K562 (cell line): ENCODE measurements around the gene CZIB. TPM values are rescaled to one million over a fixed set of nuclear protein-coding genes. Genes with fewer than 3 reads are reported as not detected.

Experiments
- ATF1 ChIP-seq, 2 experiments: fragments of 450-650 bp in 1 of 2; IDR thresholded peaks; 2 replicates each; pipeline ENCODE4 v1.6.1; 2016; ENCODE audit warnings: missing compliant biosample characterization in 1 of 2, missing genetic modification characterization in 1 of 2
- DACH1 ChIP-seq: fragments of 450-650 bp; IDR thresholded peaks from 2 replicates; pipeline ENCODE4 v1.6.1; 2018; ENCODE audit not compliant: partially characterized antibody
- HOXB6 ChIP-seq: fragments of 250-450 bp; sonication (Bioruptor Pico); IDR thresholded peaks from 2 replicates; pipeline ENCODE4 v1.5.1; 2022; ENCODE audit warnings: mild to moderate bottlenecking, borderline replicate concordance
- IFI16 ChIP-seq: fragments of 250-450 bp; sonication (Bioruptor Pico); IDR thresholded peaks from 2 replicates; pipeline ENCODE4 v2.1.2; 2022; ENCODE audit warnings: mild to moderate bottlenecking, inconsistent platforms
- JUND ChIP-seq, 2 experiments: IDR thresholded peaks; 2 replicates in 1 of 2; 3 replicates in 1 of 2; pipeline ENCODE4 v1.6.1; 2011; ENCODE audit warnings: borderline replicate concordance in 2 of 2, low read depth in 2 of 2, low read length in 2 of 2, improper control_type of control experiment in 1 of 2, missing biosample characterization in 1 of 2, missing genetic modification characterization in 1 of 2, missing genetic modification reagents in 1 of 2
- KDM5B ChIP-seq: fragments of 200-600 bp; sonication (generic); IDR thresholded peaks from 2 replicates; pipeline ENCODE4 v1.6.1; 2012; ENCODE audit warnings: low read depth, mild to moderate bottlenecking, moderate library complexity, low read length, control low read depth, inconsistent platforms; ENCODE audit not compliant: insufficient replicate concordance
- LARP7 ChIP-seq: fragments of 450-650 bp; IDR thresholded peaks from 2 replicates; pipeline ENCODE4 v1.6.1; 2016
- NONO ChIP-seq, 2 experiments: fragments of 200-400 bp in 1 of 2; fragments of 450-650 bp in 1 of 2; formaldehyde crosslinking in 1 of 2; IDR thresholded peaks; 2 replicates each; pipeline ENCODE4 v1.6.1; 2017; ENCODE audit warnings: low read depth in 2 of 2, mild to moderate bottlenecking in 2 of 2, moderate library complexity in 2 of 2, low read length in 1 of 2
- PCBP1 ChIP-seq: fragments of 200-400 bp; formaldehyde crosslinking; IDR thresholded peaks from 2 replicates; pipeline ENCODE4 v1.6.1; 2018; ENCODE audit warnings: mild to moderate bottlenecking, low read depth, low read length; ENCODE audit not compliant: poor library complexity, severe bottlenecking
- RAD51 ChIP-seq: fragments of 450-650 bp; IDR thresholded peaks from 2 replicates; pipeline ENCODE4 v1.7.1; 2016; ENCODE audit warnings: low read depth, mild to moderate bottlenecking, borderline replicate concordance
- REST ChIP-seq, 2 experiments: fragments of 450-650 bp; formaldehyde crosslinking in 1 of 2; IDR thresholded peaks; 2 replicates each; pipeline versions ENCODE4 v1.4.0 to v1.6.1; 2014 to 2020; ENCODE audit warnings: mild to moderate bottlenecking in 2 of 2, borderline replicate concordance in 1 of 2, low read depth in 1 of 2
- RNF2 ChIP-seq: sonication (generic); IDR thresholded peaks from 2 replicates; pipeline ENCODE4 v1.6.1; 2016
- ZBED1 ChIP-seq: IDR thresholded peaks from 2 replicates; pipeline ENCODE4 v1.6.1; 2014
- ZNF263 ChIP-seq: sonication (generic); formaldehyde crosslinking; IDR thresholded peaks from 2 replicates; pipeline ENCODE4 v1.8.0; 2022; ENCODE audit warnings: mild to moderate bottlenecking, missing genetic modification reagents, borderline replicate concordance
- ZNF395 ChIP-seq: fragments of 200-800 bp; sonication (Bioruptor generic); IDR thresholded peaks from 2 replicates; pipeline ENCODE4 v1.6.1; 2017; ENCODE audit warnings: missing genetic modification characterization, missing compliant biosample characterization
- ZNF695 ChIP-seq: fragments of 450-650 bp; formaldehyde crosslinking; IDR thresholded peaks from 2 replicates; pipeline ENCODE4 v1.4.0; 2020; ENCODE audit warnings: mild to moderate bottlenecking, moderate library complexity
- polyA plus RNA-seq, 8 experiments: library from polyadenylated mRNA; depleted of rRNA in 4 of 8; stranded (reverse) in 5 of 8; unstranded in 3 of 8; fragments of >200 nt; fragmentation: Nextera tagmentation in 2 of 8; fragmentation: Illumina TruSeq in 1 of 8; extraction: Ambion mirVana in 2 of 8; extraction: Trizol in 1 of 8; gene quantifications; 2 replicates each; pipeline versions ENCODE4 v1.2.1 to v1.2.3, GENCODE V29; 2011 to 2014; ENCODE audit warnings: inconsistent platforms in 1 of 8, missing spikeins in 1 of 8
- total RNA-seq, 7 experiments: library from RNA; depleted of rRNA in 6 of 7; stranded (reverse); fragments of >200 nt in 6 of 7; fragmentation: Illumina TruSeq in 2 of 7; extraction: Trizol in 2 of 7; gene quantifications; 2 replicates each; pipeline versions ENCODE4 v1.2.1 to v1.2.3, GENCODE V29; 2011 to 2021; ENCODE audit warnings: low replicate concordance in 1 of 7

CZIB gene
- total and polyA plus RNA-seq, 9 of the 15 experiments (the other 6 are each of a cell fraction or from before 2014, with no cell fraction given): 52.6 to 111 (median 80.0) TPM

GRCh38 chr1:53238197-53239155 is 18.0 kb upstream of the CZIB start, which contains the start of gene MAGOH (continued):
- peak; percentile 84 for TF ChIP-seq ZNF395 (CRISPR knock-in tag)
- TF ChIP-seq REST (IDR thresholded peaks at IDR 0.05; ENCODE audit: borderline replicate concordance): no peak
- no peak for TF ChIP-seq REST (CRISPR knock-in tag; IDR thresholded peaks at IDR 0.05; ENCODE audit: low read depth)
- no peak for TF ChIP-seq ZBED1
- peak in 1 of 2 experiments; percentile 16; a peak in 1 of 4 replicates for TF ChIP-seq NONO (IDR thresholded peaks at IDR 0.05; ENCODE audit: low read depth in 2 of 2, low read length in 1 of 2)
- TF ChIP-seq RAD51: 0 out of 2 replicates have a peak, but pooled peaks have one; percentile 13
- TF ChIP-seq ATF1 (CRISPR knock-in tag; IDR thresholded peaks at IDR 0.05): peak; percentile 99
- TF ChIP-seq ATF1 (tag; IDR thresholded peaks at IDR 0.05): peak; percentile 100
- TF ChIP-seq KDM5B: peak; percentile 76
- no peak for TF ChIP-seq ZNF695
- TF ChIP-seq HOXB6 (CRISPR knock-in tag): no peak
- TF ChIP-seq DACH1: peak; percentile 90
- peak; percentile 32; the same call in 1 of the 2 replicates for TF ChIP-seq ZNF263 (CRISPR knock-in tag)
- TF ChIP-seq LARP7: no peak
- TF ChIP-seq JUND (IDR thresholded peaks at IDR 0.05; ENCODE audit: borderline replicate concordance, low read depth, low read length): peak; percentile 89
- TF ChIP-seq JUND (tag; IDR thresholded peaks at IDR 0.05; ENCODE audit: borderline replicate concordance, low read depth, low read length): peak; percentile 70; the same call in 2 of the 3 replicates
- peak; percentile 86 for TF ChIP-seq RNF2
- no peak for TF ChIP-seq IFI16 (CRISPR knock-in tag)
- no peak for TF ChIP-seq PCBP1
